OCI-LY7 (cell line): ENCODE measurements around the gene HTR3A. TPM values are rescaled to one million over a fixed set of nuclear protein-coding genes. Genes with fewer than 3 reads are reported as not detected.

Experiments used
- BruUV-seq: library from RNA; stranded (reverse); fragments of 400-500 nt; replicated peaks from 2 replicates; lab custom pipeline; 2021; lab: Mats Ljungman, UMichigan
- CTCF ChIA-PET: fragments of 300-600 bp; sonication (Branson Sonifier 250); formaldehyde crosslinking; loops from one replicate; lab custom pipeline; 2022; ENCODE audit warnings: antibody characterized with exemption; ENCODE audit not compliant: unreplicated experiment; lab: Charles Lee
- POLR2A ChIA-PET: fragments of 300-600 bp; sonication (Branson Sonifier 250); formaldehyde crosslinking; loops from one replicate; lab custom pipeline; 2022; ENCODE audit warnings: antibody characterized with exemption; lab: Charles Lee
- DNase-seq: peaks from one replicate; pipeline ENCODE4 v3.0.0-alpha.2; 2015; ENCODE audit warnings: low spot score
- H2AFZ ChIP-seq: fragments of 200-600 bp; sonication (generic), shearing (Covaris generic); 2 replicates; pipeline ENCODE4 v1.6.1; 2014; ENCODE audit warnings: mild to moderate bottlenecking, antibody characterized with exemption, low read length, moderate library complexity
- H3K27ac ChIP-seq: fragments of 200-600 bp; sonication (generic); 2 replicates; pipeline ENCODE4 v1.5.1; 2014; ENCODE audit warnings: mixed run types, low read depth, mild to moderate bottlenecking, moderate library complexity, low read length, inconsistent platforms; ENCODE audit not compliant: poor library complexity, severe bottlenecking
- H3K36me3 ChIP-seq: fragments of 200-600 bp; sonication (generic); 2 replicates; pipeline ENCODE4 v1.6.1; 2014; ENCODE audit warnings: mild to moderate bottlenecking, antibody characterized with exemption, low read length, moderate library complexity, mixed read lengths; ENCODE audit not compliant: insufficient read depth
- H3K4me1 ChIP-seq: fragments of 200-600 bp; sonication (generic); 2 replicates; pipeline ENCODE4 v1.5.1; 2014; ENCODE audit warnings: mild to moderate bottlenecking, low read length; ENCODE audit not compliant: insufficient read depth, poor library complexity, severe bottlenecking
- H3K4me2 ChIP-seq: fragments of 200-600 bp; sonication (generic); 2 replicates; pipeline ENCODE4 v1.6.1; 2014; ENCODE audit warnings: mild to moderate bottlenecking, low read length
- H3K4me3 ChIP-seq: fragments of 200-600 bp; sonication (generic); 2 replicates; pipeline ENCODE4 v1.5.1; 2014; ENCODE audit warnings: mild to moderate bottlenecking, low read depth, low read length; ENCODE audit not compliant: poor library complexity, severe bottlenecking
- H3K79me2 ChIP-seq: fragments of 200-600 bp; sonication (generic); 2 replicates; pipeline ENCODE4 v1.6.1; 2016; ENCODE audit warnings: low read depth, mild to moderate bottlenecking, low read length, moderate library complexity, mixed read lengths; ENCODE audit not compliant: insufficient read depth
- H3K9me2 ChIP-seq: fragments of 200-600 bp; sonication (generic); 2 replicates; pipeline ENCODE4 v1.6.1; 2016; ENCODE audit warnings: mild to moderate bottlenecking, low read length, mixed read lengths; ENCODE audit not compliant: insufficient read depth
- H3K9me3 ChIP-seq: fragments of 200-600 bp; sonication (generic); 2 replicates; pipeline ENCODE4 v1.6.1; 2014; ENCODE audit warnings: mild to moderate bottlenecking, mixed run types, low read length, mixed read lengths
- H4K20me1 ChIP-seq: fragments of 200-600 bp; sonication (generic); 2 replicates; pipeline ENCODE4 v1.6.1; 2014; ENCODE audit warnings: mild to moderate bottlenecking, antibody characterized with exemption, low read length, moderate library complexity, mixed read lengths; ENCODE audit not compliant: insufficient read depth
- EZH2phosphoT487 ChIP-seq: fragments of 200-600 bp; sonication (generic); IDR thresholded peaks from 2 replicates; pipeline ENCODE4 v1.6.1; 2018; ENCODE audit warnings: low read depth, borderline replicate concordance, mild to moderate bottlenecking, mixed run types, antibody characterized with exemption, low read length, moderate library complexity, mixed read lengths
- intact Hi-C: fragments of 100-400 bp; cut with micrococcal nuclease; formaldehyde crosslinking; loops from one replicate; pipeline ENCODE4 v1.10.0; 2022; ENCODE audit not compliant: unreplicated experiment
- total RNA-seq, 2 experiments: library from RNA; depleted of rRNA in 1 of 2; stranded (reverse); fragments of >200 nt in 1 of 2; shearing (Covaris generic) in 1 of 2; gene quantifications; 2 replicates each; pipeline ENCODE4 v1.2.3, GENCODE V29; 2014 to 2022
- TF ChIP-seq, protein P1 (sequence below): fragments of 200-600 bp; sonication (generic); conservative IDR thresholded peaks from 2 replicates; pipeline ENCODE4 v1.5.1; 2014; ENCODE audit warnings: mild to moderate bottlenecking, antibody characterized with exemption, low read length, moderate library complexity, mixed read lengths

Gene HTR3A
- total RNA-seq, 2 experiments from 2014 or later: not detected

DNA sequence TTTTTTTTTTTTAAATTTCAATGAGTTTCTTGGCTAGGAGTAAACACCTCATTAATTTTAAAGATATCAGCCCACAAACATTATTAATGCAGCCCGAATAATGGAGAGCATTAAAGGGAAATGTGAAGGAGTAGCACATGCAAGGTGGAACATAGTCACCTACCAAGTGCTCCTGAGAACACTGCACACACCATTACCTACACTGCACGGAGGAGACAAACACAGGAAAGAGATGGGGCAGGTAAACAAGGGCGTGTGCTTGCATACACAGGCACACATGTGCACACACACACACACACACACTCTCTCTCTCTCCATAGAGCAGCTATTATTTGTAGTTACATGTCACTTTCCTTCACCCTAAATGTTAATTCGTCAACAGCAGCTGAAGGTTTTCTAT, 40.1 kb upstream of the HTR3A start:
- H3K27ac ChIP-seq: no peak overlapping the region
- intact Hi-C loops: no loop called here
- BruUV-seq: no TSS peak
- CTCF ChIA-PET: no interaction called here
- POLR2A ChIA-PET: no interaction called here
- no peaks in the 10 kb centered on the region for H3K9me2 ChIP-seq
- H3K79me2 ChIP-seq: no peaks in the 10 kb centered on the region
- H2AFZ ChIP-seq: no peak overlapping the region
- H3K4me3 ChIP-seq: no peak overlapping the region
- no peaks in the 10 kb centered on the region for H3K4me1 ChIP-seq
- no peaks in the 10 kb centered on the region for H4K20me1 ChIP-seq
- no peaks in the 10 kb centered on the region for H3K36me3 ChIP-seq
- H3K4me2 ChIP-seq: no peak overlapping the region
- no peak for DNase-seq
- TF ChIP-seq, protein P1, sequence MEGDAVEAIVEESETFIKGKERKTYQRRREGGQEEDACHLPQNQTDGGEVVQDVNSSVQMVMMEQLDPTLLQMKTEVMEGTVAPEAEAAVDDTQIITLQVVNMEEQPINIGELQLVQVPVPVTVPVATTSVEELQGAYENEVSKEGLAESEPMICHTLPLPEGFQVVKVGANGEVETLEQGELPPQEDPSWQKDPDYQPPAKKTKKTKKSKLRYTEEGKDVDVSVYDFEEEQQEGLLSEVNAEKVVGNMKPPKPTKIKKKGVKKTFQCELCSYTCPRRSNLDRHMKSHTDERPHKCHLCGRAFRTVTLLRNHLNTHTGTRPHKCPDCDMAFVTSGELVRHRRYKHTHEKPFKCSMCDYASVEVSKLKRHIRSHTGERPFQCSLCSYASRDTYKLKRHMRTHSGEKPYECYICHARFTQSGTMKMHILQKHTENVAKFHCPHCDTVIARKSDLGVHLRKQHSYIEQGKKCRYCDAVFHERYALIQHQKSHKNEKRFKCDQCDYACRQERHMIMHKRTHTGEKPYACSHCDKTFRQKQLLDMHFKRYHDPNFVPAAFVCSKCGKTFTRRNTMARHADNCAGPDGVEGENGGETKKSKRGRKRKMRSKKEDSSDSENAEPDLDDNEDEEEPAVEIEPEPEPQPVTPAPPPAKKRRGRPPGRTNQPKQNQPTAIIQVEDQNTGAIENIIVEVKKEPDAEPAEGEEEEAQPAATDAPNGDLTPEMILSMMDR: no peak
- no peak for TF ChIP-seq EZH2phosphoT487
- H3K9me3 ChIP-seq: no peaks in the 10 kb centered on the region

DNA sequence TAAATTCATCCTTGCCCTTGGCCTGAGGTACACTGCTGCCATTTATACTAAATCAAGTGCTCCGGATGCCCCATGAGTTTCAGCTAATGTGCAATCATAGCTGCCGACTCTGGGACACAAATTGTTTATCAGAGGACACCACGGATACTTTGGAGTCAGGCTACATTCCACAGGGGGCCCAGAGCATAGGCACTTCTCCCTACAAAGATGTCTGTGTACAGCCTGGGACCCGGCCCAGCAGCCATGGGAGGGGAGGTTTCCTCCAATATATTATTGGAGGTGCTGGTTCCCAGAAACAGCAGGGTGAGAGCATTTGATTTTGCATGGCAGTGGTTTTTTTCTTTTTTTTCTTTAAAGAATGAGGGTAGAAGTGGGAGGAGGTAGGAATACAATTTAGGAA, 39.0 kb upstream of the HTR3A start:
- H4K20me1 ChIP-seq: no peaks in the 10 kb centered on the region
- no peaks in the 10 kb centered on the region for H3K79me2 ChIP-seq
- no peaks in the 10 kb centered on the region for H3K36me3 ChIP-seq
- ChIA-PET POLR2A (no interaction called here), CTCF (interaction anchor here (0.6 kb wide), 1 partner anchor 9 kb away, joined by 3 read pairs; no protein-coding TSS in a partner anchor)
- no peak overlapping the region for H3K4me3 ChIP-seq
- DNase-seq: no peak
- no TSS peak for BruUV-seq
- no peak overlapping the region for H2AFZ ChIP-seq
- H3K4me2 ChIP-seq: no peak overlapping the region
- intact Hi-C loops: no loop called here
- TF ChIP-seq, protein P1: no peak
- TF ChIP-seq EZH2phosphoT487: no peak
- H3K27ac ChIP-seq: no peak overlapping the region
- no peaks in the 10 kb centered on the region for H3K4me1 ChIP-seq
- H3K9me2 ChIP-seq: no peaks in the 10 kb centered on the region
- H3K9me3 ChIP-seq: no peaks in the 10 kb centered on the region

DNA sequence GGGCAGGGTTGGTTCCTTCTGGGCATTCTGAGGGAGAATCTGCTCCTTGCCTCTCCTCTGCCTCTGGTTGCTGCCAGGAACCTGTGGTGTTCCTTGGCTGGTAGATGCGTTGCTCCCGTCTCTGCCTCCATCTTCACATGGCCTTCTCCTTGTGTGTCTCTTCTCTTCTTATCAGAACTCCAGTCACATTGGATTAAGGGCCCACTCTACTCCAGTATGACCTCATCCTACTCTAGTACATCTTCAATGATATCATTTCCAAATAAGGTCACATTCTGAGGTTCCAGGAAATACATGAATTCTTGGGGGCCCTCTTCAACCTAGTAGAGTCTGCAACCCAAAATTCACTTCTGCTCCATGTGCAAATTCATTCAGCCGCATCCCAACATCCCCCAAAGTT, 37.0 kb upstream of the HTR3A start:
- TF ChIP-seq, protein P1: no peak
- TF ChIP-seq EZH2phosphoT487: no peak
- Histone ChIP-seq H3K27ac (no peak overlapping the region), H3K9me2 (no peaks in the 10 kb centered on the region), H4K20me1 (no peaks in the 10 kb centered on the region), H3K36me3 (no peaks in the 10 kb centered on the region), H3K9me3 (no peaks in the 10 kb centered on the region), H3K4me1 (no peaks in the 10 kb centered on the region), H3K4me3 (no peak overlapping the region), H3K4me2 (no peak overlapping the region), H2AFZ (no peak overlapping the region), H3K79me2 (no peaks in the 10 kb centered on the region)
- ChIA-PET CTCF (no interaction called here), POLR2A (no interaction called here)
- no TSS peak for BruUV-seq
- intact Hi-C loops: no loop called here
- DNase-seq: no peak
